SW480 (cell line): ENCODE data around the gene VEGFA.

Experiments
- DNase-seq: peaks from one replicate; pipeline ENCODE4 v3.0.0-alpha.2; 2016; ENCODE audit warnings: low spot score

The VEGFA gene

DNA sequence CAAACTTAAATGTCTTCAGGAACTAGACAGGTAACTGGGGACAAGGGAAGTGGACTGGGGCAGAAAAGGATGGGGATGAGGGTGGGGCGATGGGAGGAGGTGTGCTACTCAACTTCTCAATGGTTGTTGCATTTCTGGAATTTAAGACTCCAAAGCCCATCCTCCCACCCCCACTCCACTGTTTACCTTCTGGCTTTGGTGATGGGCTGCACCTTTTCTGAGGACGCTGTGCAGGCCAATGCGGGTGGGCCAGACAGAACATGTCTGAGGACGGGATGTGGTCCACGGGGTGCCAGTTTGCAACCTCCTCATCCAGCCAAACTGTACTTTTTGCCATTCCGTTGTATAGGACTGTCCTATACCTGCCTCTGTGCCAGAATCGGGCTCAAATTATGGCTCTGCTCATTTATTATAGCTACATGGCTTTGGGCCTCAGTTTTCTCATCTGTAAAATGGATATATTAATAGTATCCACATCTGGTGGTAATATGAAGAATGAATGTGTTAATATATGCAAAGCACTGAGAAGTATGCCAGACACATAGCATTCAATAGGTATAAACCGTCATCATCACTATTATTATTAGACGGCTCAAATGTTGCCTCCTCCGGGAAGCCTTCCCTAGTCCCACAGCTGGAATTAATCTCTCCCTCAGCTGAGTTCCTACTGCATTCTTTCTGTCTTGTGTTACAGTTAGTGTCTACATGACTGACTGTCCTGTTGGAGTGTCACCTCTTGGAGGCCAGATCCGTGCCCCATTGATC, 31.0 kb upstream of the VEGFA start:
- no peak for DNase-seq

DNA sequence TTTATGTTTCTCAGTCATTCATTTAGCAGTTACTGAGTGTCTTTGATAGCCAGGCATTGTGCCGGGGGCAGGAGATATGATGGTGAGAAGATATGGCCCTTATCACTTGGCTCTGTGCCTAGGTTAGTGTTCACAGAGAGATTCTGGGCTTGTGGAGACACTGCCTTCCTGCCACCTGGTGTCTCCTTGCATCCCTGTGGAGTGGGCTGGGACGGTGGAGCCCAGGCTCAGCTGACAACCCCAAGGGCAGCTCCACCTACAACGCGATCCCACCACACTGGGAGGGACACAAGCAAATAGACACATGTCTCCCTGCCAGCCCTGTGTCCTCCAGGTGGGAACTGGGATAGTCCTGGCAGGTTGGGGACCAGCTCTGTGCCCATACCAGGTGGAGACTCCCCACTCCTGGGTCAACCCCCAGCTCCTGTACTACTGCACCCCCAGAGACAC, 30.3 kb upstream of the VEGFA start:
- DNase-seq = no peak

DNA sequence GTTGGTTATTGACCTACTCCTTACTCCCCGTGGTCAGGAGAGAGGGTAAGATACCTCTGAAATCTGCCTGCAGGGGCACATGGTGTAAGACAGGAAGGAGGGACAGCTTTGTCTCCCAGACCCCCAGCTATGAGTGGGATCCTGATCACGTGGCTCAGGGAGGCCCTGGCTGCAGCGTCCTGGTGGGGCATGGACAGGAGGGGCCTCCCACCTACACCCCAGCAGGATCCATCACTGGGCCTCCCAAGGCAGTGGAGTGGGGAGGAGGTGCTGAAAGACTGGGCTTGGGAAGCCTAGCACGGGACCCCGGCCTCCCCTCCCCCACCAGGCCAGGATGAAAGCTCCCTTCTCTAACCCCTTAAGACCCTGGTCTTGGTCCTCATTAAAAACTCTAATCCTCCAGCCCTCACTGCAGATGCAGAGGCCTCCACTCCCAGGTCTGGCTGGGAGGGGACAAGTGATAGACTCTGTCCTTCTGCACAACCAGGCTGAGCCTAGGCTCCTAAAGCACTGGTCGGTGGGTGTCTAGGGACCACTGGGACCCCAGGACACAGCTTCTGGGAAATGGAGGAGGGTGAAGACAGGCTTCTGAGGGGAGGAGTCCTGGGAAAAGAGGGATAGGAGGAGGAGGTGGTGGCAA, 29.6 kb upstream of the VEGFA start:
- DNase-seq = no peak

DNA sequence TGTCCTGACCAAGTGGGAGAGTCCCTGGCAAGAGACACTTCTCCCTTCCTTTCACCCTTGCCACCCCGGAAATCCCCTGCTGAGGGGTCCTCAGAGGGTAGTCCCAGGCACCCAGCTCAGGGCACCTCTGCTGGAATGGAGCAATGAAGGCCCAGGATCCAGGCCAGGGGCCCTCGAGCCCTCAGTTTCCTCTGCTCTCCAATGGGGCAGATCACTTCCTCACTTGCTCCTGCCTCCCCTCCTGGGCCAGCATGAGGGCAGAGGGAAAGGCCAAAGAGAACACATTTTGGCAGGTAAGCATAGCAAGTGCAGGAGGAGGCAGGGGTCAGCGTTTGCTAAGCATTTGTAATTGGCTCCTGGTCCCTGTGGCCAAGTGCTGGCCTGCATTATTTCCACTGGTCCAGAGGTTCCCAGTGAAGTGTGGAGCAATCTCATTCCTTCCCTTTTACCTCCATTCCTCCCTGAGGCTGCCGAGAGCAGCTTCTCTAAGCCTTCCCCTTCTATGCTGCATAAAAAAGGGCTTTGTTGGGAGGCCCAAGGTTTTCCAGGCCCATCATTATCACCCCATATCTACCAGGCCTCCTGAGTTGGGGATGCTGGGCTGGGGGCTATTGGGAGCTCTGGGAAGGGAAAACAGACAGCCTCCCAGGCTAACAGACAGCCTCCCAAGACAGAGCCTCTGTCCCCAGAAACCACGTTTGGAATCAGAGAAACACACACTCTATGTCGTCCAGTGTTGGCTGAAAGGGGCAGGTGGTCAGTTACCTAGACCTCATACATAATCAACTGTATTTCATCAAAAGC, 28.8 kb upstream of the VEGFA start:
- DNase-seq = no peak

DNA sequence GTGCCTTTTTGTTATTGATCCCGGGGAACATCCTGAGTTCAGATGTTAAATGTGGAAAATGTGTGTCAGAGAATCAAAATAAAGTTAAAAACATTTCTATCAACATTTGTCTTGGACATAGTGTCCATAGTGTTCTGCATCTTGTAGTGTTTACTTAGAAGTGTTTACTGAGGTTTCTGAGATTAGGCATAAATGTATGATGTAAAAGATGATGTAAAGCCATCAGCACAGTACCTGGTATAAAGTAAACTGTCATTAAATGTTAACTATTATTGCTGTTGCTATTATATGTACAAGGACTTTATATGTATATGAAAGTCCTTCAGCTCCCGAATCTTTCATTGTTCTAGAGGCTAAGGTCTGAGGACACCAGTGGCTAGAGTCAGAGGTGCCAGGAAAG, 28.2 kb upstream of the VEGFA start:
- DNase-seq = no peak

DNA sequence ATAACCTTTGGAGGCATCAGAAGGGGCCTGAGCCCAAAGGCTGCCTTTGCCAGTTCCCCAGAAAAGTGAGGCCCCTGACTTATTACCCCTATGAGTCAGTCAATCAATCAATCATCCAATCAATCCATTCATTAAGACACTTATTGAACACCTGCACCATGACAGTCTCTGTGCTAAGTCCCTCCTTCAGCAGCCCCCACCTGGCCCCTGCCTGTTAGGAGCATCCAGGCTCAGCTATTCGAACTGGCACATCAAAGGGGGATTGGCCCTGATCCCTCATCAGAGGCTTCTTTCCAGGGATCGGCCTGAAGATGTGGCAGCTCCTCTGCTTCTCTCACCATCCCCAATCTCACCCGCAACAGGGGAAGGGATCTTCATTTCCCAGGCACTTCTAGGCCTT, 27.7 kb upstream of the VEGFA start:
- DNase-seq = no peak

DNA sequence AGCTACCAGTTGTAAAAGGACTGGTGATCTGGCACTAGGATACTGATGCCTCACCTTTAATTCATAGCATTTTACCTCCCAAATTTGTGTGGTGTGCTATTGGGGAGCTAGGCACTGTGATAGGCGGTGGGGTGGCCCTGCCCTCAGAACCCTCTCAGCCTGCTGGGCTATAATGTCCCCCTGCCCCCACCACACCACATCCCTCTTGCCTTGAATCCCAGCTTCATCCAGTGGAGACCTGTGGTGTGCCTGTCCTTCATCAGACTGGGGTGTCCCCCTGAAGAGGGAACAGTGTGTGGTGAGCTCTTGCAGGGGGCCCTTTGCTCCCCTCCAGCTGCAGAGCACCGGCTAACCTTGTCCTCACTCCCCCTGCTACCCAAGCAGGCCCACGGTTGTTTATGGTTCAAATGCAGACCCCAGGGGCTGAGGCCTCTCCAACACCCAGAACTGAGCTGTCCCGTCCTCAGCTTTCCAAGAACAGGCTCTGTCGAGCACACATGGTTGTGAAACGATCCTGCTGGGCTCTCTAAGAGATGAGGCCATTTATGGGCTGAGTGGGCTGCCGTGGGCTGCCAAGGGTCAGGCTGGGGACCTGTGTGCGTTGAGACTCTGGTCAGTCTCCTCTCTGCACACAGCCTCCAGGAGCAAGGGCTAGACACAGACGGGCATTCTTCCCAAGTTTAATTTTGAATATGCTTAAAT, 26.9 kb upstream of the VEGFA start:
- no peak for DNase-seq

DNA sequence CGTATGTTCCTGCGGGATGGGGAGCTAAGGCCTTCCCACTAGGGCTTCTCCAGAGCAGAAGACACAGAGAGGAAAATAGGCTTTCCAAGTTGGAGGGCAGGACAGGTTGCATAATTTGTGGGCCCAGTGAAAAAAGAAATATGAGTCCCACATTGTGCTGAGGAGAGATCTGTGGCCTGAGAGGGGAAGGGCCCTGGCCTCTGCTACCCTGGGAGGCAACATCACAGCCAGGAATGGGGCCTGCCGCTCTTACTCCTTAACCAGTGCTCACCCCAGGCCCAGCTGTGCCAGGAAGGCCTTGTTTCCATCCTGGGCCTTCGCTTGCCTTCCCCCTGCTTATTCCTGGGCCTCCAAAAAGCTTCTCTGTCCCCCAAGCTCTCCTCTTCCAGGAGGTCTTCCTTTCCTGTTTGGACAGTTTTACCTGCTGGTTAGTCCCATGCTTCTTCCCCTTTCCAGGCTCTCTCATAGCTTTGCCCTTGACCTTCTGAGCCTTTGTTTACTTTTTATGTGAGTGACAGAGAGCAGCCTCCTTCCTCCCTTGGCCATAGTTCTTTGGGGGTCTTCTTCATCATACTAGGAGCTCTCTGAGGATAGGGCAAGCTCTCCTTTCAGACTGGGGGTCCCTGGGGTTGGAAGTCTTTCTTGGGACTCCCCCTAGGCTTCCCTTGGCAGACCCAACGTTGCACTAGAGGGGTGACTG, 26.2 kb upstream of the VEGFA start:
- no peak for DNase-seq

DNA sequence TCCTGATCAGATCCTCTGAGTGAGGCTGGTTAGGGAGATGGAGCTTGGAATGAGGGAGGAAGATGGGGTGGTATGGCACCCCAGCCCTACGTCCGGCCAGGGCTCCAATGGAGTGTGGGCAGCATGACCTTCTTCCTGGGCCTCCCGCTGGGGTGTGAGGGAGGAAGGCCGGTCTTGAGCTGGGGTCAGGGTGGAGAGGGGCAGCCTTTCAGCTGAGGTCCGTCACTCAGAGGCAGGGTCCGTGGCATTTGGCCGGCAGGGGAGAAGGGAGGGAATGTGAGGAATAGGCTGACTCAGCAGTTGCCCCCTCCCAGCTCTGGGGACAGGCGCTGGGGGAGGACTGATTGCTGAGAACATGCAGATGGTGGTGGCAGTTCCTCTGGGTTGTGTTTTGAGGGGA, 25.5 kb upstream of the VEGFA start:
- DNase-seq = no peak

DNA sequence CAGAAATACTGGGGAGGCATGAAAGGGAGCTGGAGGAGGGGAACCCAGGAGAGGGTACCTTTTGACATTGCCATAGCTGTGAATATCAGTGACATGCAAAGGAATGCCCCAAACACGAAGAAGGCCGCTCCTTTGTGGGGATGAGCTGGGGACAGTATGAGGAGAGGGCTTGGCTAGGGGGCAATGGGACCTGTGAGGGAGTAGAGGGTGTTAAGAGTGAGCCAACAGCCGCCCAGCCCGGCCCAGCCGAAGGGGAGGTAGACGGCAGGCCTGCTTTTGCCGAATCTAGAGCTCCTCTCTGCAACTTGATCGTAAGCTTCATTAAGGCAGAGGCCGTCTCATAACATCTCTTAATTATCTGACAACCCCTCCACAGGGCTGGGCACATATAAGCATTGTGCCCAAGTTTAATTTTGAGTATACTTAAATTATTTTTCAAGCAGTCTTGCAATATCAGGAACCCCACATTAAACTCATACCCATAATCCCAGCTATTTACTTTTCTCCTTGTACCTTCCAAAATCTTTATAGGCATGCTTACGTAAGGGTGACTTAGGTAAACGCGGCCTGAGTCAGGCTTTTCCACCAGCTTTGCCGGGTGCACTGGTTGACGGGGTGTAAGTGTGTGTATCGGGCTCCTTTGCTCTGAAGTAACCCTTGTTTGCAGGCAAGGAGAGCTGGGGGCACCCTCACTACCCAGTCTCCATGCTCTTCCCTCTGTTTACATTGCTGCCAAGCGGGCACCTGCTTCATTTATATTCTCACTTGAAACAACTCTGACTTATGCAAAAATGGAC, 24.9 kb upstream of the VEGFA start:
- DNase-seq = no peak

DNA sequence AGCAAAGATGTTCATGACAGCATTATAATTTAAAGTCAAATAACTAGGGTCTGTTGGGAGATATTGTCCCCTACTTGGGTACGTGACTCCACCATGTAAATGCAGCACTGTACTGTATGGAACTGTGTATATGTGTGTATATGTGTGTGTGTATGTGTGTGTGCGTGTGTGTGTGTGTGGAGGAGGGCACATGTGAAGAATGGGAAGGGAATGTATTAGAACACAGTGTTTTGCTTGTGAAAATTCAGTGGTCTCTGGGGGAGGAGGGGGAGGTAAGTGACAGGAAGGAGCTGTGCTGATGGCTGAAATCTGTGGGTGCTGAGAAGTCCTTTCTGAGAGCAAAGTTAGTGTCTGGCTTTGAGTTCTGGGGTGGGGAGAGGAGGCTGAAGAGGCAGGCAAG, 23.9 kb upstream of the VEGFA start:
- no peak for DNase-seq

DNA sequence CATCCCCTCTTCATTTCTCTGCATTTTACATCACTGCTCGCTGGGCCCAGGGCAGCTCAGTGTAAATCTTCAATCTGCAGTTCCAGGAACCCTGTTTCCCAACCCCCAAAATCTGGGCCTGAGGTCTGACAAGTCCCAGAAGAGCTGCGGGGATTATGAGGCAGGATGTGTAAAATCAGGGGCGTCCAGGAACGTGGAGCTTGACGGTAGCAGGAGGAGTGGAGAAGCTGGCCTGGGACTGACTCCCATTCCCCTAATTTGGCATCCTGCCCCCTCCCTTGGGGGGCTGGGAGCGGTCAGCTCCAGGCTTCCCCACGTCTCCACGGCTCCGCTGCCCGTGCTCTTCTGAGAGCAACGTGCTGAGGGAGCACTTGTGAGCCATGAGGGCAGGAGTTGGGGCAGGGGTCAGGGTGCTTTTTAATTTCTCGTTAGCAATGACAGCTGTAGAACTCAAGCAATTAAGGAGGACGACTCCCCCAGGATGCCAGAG, 23.4 kb upstream of the VEGFA start:
- no peak for DNase-seq

DNA sequence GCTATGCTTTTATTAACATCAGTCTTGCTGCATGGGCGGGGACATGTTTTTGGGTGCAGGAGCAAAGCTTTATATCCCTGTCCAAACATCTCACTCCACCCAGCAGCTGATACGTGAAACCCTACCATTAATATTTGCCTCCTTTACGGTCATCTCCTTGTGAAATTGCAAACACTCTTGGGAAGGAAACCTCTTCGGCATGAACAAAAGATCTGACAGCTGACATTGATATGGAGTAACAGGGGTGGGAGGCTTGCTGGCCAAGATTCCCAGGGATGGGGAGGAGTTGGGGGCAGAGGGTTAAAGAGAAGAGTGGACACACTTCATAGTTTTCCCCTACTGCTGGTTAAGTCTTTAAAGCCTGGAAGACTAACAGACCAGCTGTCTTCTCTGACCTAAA, 22.2 kb upstream of the VEGFA start:
- DNase-seq = no peak

DNA sequence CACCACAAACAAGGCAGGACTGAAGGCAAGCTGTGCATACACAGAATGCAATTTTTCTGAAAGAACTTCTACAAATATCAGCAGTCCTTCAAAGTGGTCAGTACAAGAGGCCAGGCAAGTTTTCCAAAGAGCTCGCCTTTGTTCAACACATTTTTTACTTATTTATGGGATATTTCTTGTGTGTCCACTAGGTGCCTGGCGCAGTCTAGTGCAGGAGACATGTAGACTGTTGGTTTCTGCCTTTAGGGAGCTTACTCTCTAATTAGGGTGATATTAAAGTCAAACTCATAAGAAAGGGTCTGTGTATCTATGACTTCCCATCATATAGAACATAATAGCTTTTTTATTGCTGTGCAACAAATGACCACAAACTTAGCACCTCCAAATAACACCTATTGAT, 21.2 kb upstream of the VEGFA start:
- no peak for DNase-seq

DNA sequence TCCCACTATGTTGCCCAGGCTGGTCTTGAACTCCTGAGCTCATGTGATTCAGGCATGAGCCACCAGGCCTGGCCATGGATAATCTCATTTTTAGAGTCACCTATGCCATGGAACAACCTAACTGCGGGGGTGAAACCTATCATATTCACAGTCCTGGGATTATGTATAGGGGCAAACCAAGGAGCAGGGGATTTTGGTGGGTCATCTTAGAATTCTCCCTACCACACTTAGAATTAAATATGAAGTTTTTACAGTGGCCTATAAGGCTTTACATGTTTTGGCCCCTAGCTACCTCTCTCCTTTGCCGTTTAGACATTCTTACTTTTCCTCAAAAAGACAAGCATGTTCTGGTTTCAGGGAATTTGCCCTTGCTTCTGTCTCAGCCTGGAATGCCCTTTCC, 20.6 kb upstream of the VEGFA start:
- DNase-seq = no peak

DNA sequence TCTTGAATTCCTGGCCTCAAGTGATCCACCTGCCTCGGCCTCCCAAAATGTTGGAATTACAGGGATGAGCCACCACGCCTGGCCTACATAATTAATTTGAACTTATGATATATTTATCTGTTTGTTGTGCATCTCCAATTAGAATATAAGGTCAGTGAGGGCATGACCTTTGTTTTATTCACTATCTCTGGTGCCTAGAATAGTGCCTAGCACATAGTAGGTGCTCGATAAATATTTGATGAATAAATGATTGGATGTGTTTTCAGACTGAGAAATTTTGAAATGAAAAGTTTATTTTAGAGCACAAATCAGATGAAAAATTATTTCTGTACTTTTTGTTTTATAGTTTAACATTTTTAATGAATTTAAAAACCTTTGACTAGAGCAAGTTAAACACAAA, 19.4 kb upstream of the VEGFA start:
- DNase-seq = no peak

DNA sequence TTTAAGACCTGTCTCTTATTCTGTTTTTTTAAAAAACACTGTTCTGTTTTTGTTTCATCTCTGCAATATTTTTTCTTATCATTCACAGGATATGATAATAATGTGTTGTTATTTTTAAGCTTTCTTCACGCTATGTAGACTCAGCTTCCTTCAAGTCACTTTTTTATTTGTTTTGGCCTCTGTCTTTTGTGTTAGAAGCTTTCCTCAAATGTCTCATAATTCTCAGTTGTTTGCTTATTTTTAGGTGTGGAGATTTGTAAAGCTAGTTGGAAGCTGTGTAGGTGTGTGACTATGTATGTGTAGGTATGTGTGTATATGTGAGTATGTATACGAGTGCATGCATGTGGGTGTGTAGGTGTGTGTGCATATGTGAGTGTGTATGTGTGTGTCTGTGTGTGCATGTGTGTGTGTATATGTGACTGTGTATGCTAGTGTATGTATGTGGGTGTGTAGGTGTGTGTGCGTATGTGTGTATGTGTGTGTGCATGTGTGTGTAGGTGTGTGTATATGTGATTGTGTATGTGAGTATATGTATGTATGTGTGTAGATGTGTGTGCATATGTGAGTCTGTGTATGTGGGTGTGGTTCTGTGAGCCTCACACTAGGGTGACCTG, 16.3 kb upstream of the VEGFA start:
- DNase-seq = no peak

DNA sequence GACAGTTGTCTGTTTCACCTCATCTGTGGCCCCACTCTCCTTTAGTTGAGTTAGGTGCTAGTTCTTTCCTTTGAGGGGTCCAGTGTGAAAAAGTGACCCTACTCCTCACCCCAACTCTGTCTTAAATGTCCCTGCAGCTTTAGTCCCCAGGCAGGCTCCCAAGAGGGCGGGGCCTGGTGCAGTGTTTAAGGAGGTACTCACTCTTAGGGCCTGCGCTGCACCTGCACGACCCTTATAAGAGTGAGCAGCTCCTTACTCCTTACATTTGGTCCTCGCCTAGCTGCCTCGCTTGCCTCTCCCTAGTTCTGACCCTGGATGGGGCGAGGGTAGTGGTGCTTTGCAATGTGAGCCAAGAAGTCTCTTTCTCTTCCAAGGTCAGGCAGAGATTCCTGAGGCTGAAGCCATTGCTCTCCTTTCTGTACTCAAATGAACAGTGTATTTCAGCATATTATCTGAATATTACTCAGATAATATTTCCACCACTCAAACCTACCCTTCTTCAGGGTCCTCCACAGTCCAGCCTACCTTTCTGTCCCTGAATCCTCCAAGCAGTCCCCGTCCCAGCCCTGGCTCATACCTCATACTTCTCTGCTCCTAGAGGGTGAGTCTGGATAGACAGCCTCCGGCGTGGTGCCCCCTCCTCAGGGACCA, 11.9 kb upstream of the VEGFA start:
- DNase-seq = no peak

DNA sequence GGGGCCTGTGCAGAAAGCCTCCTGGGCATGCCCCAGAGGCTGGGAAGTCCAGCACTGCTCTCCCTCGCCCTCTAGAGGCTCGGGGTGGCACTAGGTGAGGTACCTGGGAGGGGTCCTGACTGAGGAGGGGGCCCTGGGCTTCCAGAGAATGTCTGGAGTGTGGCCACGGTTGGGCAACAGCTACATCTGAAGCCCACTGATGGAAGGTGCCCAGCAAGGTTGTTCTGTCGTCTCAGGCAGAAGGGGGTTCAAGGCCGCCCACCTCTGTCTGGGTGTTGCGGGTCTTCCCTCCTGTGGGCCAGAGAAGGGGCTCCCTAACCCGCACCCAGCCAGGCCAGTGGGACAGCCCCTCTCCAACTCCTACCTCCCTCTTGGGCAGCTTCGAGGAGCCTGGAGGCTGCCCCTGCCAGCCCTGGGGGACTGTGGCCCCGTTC, 11.4 kb upstream of the VEGFA start:
- DNase-seq = no peak
